K562 (cell line): Measurements from ENCODE around the gene UTP4. TPM values are rescaled to one million over a fixed set of nuclear protein-coding genes. Genes with fewer than 3 reads are reported as not detected.

Experiments
- ATAC-seq: fragments of 200-7000 bp; cut with Tn5 transposase; 3 replicates; pipeline ENCODE4 v1.9.1; 2020; ENCODE audit warnings: moderate library complexity
- BruUV-seq: library from RNA; stranded (reverse); fragments of 400-500 nt; replicated peaks from 2 replicates; lab custom pipeline; 2021; lab: Mats Ljungman, UMichigan
- CTCF ChIA-PET: fragments of 300-600 bp; formaldehyde crosslinking; extraction: SDS; loops from one replicate; lab custom pipeline; 2021; ENCODE audit warnings: low intra/inter-chr PET ratio; lab: Yijun Ruan, JAX
- POLR2A ChIA-PET: fragments of 300-600, 350-650 bp; sonication (Branson Sonifier 250); formaldehyde crosslinking; extraction: SDS; loops from one replicate; lab custom pipeline; 2021; ENCODE audit warnings: antibody characterized with exemption, inconsistent platforms; lab: Yijun Ruan, JAX
- DNase-seq, 4 experiments: peaks; one replicate each; pipeline versions ENCODE4 v3.0.0 to v3.0.0-alpha.2; 2011 to 2018; ENCODE audit warnings: low spot score in 3 of 4, mixed read lengths in 3 of 4; ENCODE audit errors: extremely low read depth in 1 of 4
- FAIRE-seq: peaks from 2 replicates; lab custom pipeline; 2011; peaks lifted over from hg19 to GRCh38; lab: Jason Lieb, UNC
- H2AFZ ChIP-seq: 2 replicates; pipeline ENCODE4 v1.6.0; 2011; ENCODE audit warnings: low read depth, low read length, control low read depth, inconsistent platforms
- H3K27ac ChIP-seq: fragments of 200-600 bp; 3 replicates; pipeline ENCODE4 v1.8.0; 2011; ENCODE audit warnings: low read depth, mild to moderate bottlenecking, control low read depth, inconsistent platforms, low read length, moderate library complexity, mixed read lengths; ENCODE audit errors: extremely low read depth
- H3K27me3 ChIP-seq, 2 experiments: fragments of 300-600 bp in 1 of 2; 2 replicates in 1 of 2; 3 replicates in 1 of 2; pipeline versions ENCODE4 v1.6.0 to v1.8.0; 2011; ENCODE audit warnings: inconsistent platforms in 2 of 2, low read length in 2 of 2, mild to moderate bottlenecking in 1 of 2, mixed read lengths in 1 of 2, moderate library complexity in 1 of 2; ENCODE audit not compliant: control insufficient read depth in 2 of 2, insufficient read depth in 2 of 2
- H3K36me3 ChIP-seq: fragments of 300-600 bp; 3 replicates; pipeline ENCODE4 v1.8.0; 2011; ENCODE audit warnings: mild to moderate bottlenecking, low read length, inconsistent platforms; ENCODE audit not compliant: control insufficient read depth, insufficient read depth
- H3K4me1 ChIP-seq, 2 experiments: fragments of 200-600 bp in 1 of 2; replicated peaks in 1 of 2; 2 replicates in 1 of 2; 3 replicates in 1 of 2; pipeline versions ENCODE4 v1.5.1 to v1.8.0; 2011; ENCODE audit warnings: inconsistent platforms in 2 of 2, low read length in 2 of 2, mild to moderate bottlenecking in 1 of 2, mixed read lengths in 1 of 2, moderate library complexity in 1 of 2; ENCODE audit not compliant: control insufficient read depth in 2 of 2, insufficient read depth in 2 of 2
- H3K4me2 ChIP-seq: 2 replicates; pipeline ENCODE4 v1.6.1; 2011; ENCODE audit warnings: low read length, control low read depth, inconsistent platforms, mixed read lengths; ENCODE audit not compliant: insufficient read depth
- H3K4me3 ChIP-seq: fragments of 200-600 bp; sonication (generic), shearing (Covaris generic); 2 replicates; pipeline ENCODE4 v1.5.1; 2016; ENCODE audit warnings: control low read depth, inconsistent platforms
- H3K79me2 ChIP-seq: fragments of 200-600 bp; 3 replicates; pipeline ENCODE4 v1.8.0; 2011; ENCODE audit warnings: low read length, inconsistent platforms; ENCODE audit not compliant: control insufficient read depth, insufficient read depth
- H3K9ac ChIP-seq, 2 experiments: 2 replicates each; pipeline versions ENCODE4 v1.6.0 to v1.6.1; 2011; ENCODE audit warnings: low read depth in 2 of 2, low read length in 2 of 2, control low read depth in 1 of 2, inconsistent platforms in 1 of 2, mild to moderate bottlenecking in 1 of 2, mixed read lengths in 1 of 2; ENCODE audit not compliant: insufficient read depth in 1 of 2
- H3K9me1 ChIP-seq: one replicate; pipeline ENCODE4 v1.6.0; 2011; ENCODE audit warnings: inconsistent platforms, mild to moderate bottlenecking, low read length, moderate library complexity; ENCODE audit not compliant: control insufficient read depth, insufficient read depth
- H3K9me3 ChIP-seq: replicated peaks from 2 replicates; pipeline ENCODE4 v1.5.1; 2011; ENCODE audit warnings: low read depth, low read length, inconsistent platforms; ENCODE audit not compliant: control insufficient read depth, insufficient read depth
- H4K20me1 ChIP-seq: replicated peaks from 2 replicates; pipeline ENCODE4 v1.6.1; 2011; ENCODE audit warnings: low read length, inconsistent platforms, mixed read lengths; ENCODE audit not compliant: control insufficient read depth, insufficient read depth
- CBFB ChIP-seq: sonication (generic); formaldehyde crosslinking; IDR thresholded peaks from 2 replicates; pipeline ENCODE4 v1.4.0; 2020; ENCODE audit warnings: mild to moderate bottlenecking, missing genetic modification reagents
- CHD4 ChIP-seq: fragments of 200-600 bp; sonication (generic); IDR thresholded peaks from 3 replicates; pipeline ENCODE4 v1.6.1; 2012; ENCODE audit warnings: low read depth, mild to moderate bottlenecking, mixed read lengths, low read length, inconsistent platforms; ENCODE audit not compliant: insufficient read depth, insufficient replicate concordance, poor library complexity, severe bottlenecking
- FOXJ2 ChIP-seq: fragments of 200-800 bp; sonication (Bioruptor generic); IDR thresholded peaks from 2 replicates; pipeline ENCODE4 v1.6.1; 2016; ENCODE audit warnings: missing genetic modification characterization, missing compliant biosample characterization
- LEF1 ChIP-seq: fragments of 450-650 bp; IDR thresholded peaks from 2 replicates; pipeline ENCODE4 v1.6.1; 2016; ENCODE audit warnings: mild to moderate bottlenecking
- MXI1 ChIP-seq: IDR thresholded peaks from 2 replicates; pipeline ENCODE4 v1.6.1; 2011; ENCODE audit warnings: low read depth, mild to moderate bottlenecking, improper control_type of control experiment, low read length
- NCOR1 ChIP-seq: fragments of 450-650 bp; IDR thresholded peaks from 2 replicates; pipeline ENCODE4 v1.6.1; 2016; ENCODE audit warnings: mild to moderate bottlenecking, moderate library complexity
- PPARD ChIP-seq: fragments of 250-450 bp; sonication (Bioruptor Pico); IDR thresholded peaks from 2 replicates; pipeline ENCODE4 v1.8.0; 2022; ENCODE audit warnings: inconsistent platforms, mild to moderate bottlenecking, moderate library complexity
- RAD51 ChIP-seq: fragments of 450-650 bp; IDR thresholded peaks from 2 replicates; pipeline ENCODE4 v1.7.1; 2016; ENCODE audit warnings: low read depth, mild to moderate bottlenecking, borderline replicate concordance
- SMARCC2 ChIP-seq: fragments of 450-650 bp; IDR thresholded peaks from 2 replicates; pipeline ENCODE4 v1.6.1; 2017; ENCODE audit warnings: antibody characterized with exemption, moderate library complexity, mild to moderate bottlenecking, low read depth
- USF2 ChIP-seq: sonication (generic); formaldehyde crosslinking; IDR thresholded peaks from 2 replicates; pipeline ENCODE4 v1.5.0; 2020; ENCODE audit warnings: missing genetic modification reagents
- ZBTB1 ChIP-seq: sonication (generic); formaldehyde crosslinking; IDR thresholded peaks from 2 replicates; pipeline ENCODE4 v1.8.1; 2023; ENCODE audit warnings: missing genetic modification reagents, low read depth, mild to moderate bottlenecking, borderline replicate concordance
- ZNF277 ChIP-seq: fragments of 250-450 bp; sonication (Bioruptor Pico); IDR thresholded peaks from 2 replicates; pipeline ENCODE4 v1.8.0; 2022; ENCODE audit warnings: inconsistent platforms, mild to moderate bottlenecking, moderate library complexity, borderline replicate concordance
- WGBS: fragments of 100-300 bp; shearing (Covaris generic); methylation state at CpG from one replicate; pipeline ENCODE4 v1.1.6; 2016; ENCODE audit warnings: low coverage, mixed read lengths; ENCODE audit not compliant: insufficient coverage; ENCODE audit errors: missing lambda C conversion rate; 5-methylcytosine and 5-hydroxymethylcytosine counted together
- in situ Hi-C: fragments of 300-500 bp; cut with MboI; formaldehyde crosslinking; loops from 4 replicates; pipeline ENCODE4 v1.15.0; 2018; ENCODE audit warnings: inconsistent platforms, mixed read lengths
- intact Hi-C: fragments of 100-400 bp; cut with micrococcal nuclease; formaldehyde crosslinking; loops from 2 replicates; pipeline ENCODE4 v1.14.2; 2022
- polyA plus RNA-seq, 8 experiments: library from polyadenylated mRNA; depleted of rRNA in 4 of 8; stranded (reverse) in 5 of 8; unstranded in 3 of 8; fragments of >200 nt; fragmentation: Nextera tagmentation in 2 of 8; fragmentation: Illumina TruSeq in 1 of 8; extraction: Ambion mirVana in 2 of 8; extraction: Trizol in 1 of 8; gene quantifications; 2 replicates each; pipeline versions ENCODE4 v1.2.1 to v1.2.3, GENCODE V29; 2011 to 2014; ENCODE audit warnings: inconsistent platforms in 1 of 8, missing spikeins in 1 of 8
- total RNA-seq, 7 experiments: library from RNA; depleted of rRNA in 6 of 7; stranded (reverse); fragments of >200 nt in 6 of 7; fragmentation: Illumina TruSeq in 2 of 7; extraction: Trizol in 2 of 7; gene quantifications; 2 replicates each; pipeline versions ENCODE4 v1.2.1 to v1.2.3, GENCODE V29; 2011 to 2021; ENCODE audit warnings: low replicate concordance in 1 of 7

The UTP4 gene
- total and polyA plus RNA-seq, 9 of the 15 experiments (the other 6 are each of a cell fraction or from before 2014, with no cell fraction given) = 46.1 to 203 (median 145) TPM

- Histone ChIP-seq H3K4me2 (no peak overlapping the region), H3K4me1 (no peaks in the 10 kb centered on the region), H3K4me3 (no peak overlapping the region), H3K79me2 (peaks cover 10% of the 10 kb centered on the region), H3K27me3 (no peaks in the 10 kb centered on the region), H3K36me3 (peaks cover 66% of the 10 kb centered on the region), H3K9ac (no peak overlapping the region), H3K9me3 (no peaks in the 10 kb centered on the region), H4K20me1 (peaks cover 2% of the 10 kb centered on the region; the same call in 1 of the 2 replicates), H3K9me1 (no peaks in the 10 kb centered on the region), H2AFZ (no peak overlapping the region), H3K27ac (no peak overlapping the region)
- WGBS = 95% methylated on average over 2 of the region's 2 CpGs
- intact Hi-C loops (loop anchor here (10.0 kb wide), 1 partner anchor 594 kb away; no protein-coding TSS in a partner anchor), in situ Hi-C loops (loop anchor here (10.0 kb wide), 2 partner anchors 414 to 594 kb away; no protein-coding TSS in a partner anchor)
- TF ChIP-seq RAD51 = no peak
- TF ChIP-seq USF2 (CRISPR knock-in tag) = no peak
- TF ChIP-seq PPARD = no peak
- no peak for TF ChIP-seq FOXJ2 (tag)
- TF ChIP-seq CBFB (CRISPR knock-in tag) = no peak
- TF ChIP-seq ZBTB1 (CRISPR knock-in tag) = no peak
- TF ChIP-seq SMARCC2 = no peak
- TF ChIP-seq LEF1 = no peak
- no peak for TF ChIP-seq NCOR1
- no peak for TF ChIP-seq CHD4
- TF ChIP-seq ZNF277 (CRISPR knock-in tag) = no peak
- TF ChIP-seq MXI1 = no peak
- no peak for FAIRE-seq
- ChIA-PET CTCF (no interaction called here), POLR2A (interaction anchor here (0.7 to 1.3 kb wide), 3 partner anchors 11 to 272 kb away, joined by 3 to 4 read pairs (median 3); no protein-coding TSS in a partner anchor)
- BruUV-seq = no TSS peak
- DNase-seq = no peak
- ATAC-seq = no peak
Measured at GRCh38 chr16:69118994-69119393, 13.5 kb upstream of the UTP4 start.
